ENCODE results near the gene E2F4.
A peak's percentile ranks its signal among the peaks of the same experiment; 100 is the strongest.

Gene E2F4, protein sequence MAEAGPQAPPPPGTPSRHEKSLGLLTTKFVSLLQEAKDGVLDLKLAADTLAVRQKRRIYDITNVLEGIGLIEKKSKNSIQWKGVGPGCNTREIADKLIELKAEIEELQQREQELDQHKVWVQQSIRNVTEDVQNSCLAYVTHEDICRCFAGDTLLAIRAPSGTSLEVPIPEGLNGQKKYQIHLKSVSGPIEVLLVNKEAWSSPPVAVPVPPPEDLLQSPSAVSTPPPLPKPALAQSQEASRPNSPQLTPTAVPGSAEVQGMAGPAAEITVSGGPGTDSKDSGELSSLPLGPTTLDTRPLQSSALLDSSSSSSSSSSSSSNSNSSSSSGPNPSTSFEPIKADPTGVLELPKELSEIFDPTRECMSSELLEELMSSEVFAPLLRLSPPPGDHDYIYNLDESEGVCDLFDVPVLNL

DNA sequence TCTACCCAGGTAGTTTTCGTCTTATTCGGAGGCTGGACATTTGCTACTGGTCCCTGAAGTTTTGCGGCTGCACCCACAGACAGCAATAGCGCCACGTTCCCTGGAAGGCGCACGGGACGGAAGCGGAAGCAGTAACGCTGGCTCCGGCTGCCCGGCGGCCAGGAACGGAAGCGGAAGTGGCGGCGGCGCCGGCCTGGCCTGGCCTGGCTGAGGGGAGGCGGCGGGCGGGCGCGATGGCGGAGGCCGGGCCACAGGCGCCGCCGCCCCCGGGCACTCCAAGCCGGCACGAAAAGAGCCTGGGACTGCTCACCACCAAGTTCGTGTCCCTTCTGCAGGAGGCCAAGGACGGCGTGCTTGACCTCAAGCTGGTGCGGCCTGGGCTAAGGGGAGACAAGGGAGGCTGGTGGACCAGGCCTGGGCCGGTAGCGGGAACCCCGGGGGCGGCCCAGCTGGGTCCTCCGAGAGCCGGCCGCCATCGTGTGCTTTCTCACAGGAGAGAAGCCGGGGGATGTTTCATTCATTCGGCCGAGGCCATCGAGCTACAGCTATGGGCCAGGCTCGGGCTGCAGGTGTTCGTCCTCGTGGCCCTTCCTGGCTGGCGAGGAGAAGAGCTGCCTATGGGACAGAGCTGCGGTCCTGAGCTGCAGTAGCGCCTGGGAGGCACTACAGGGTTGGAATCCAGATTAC, at the start of gene E2F4:
Gene E2F4 (plus strand): TSS at position 161 of the 687 bp plus-strand sequence. CDS start 73 bp downstream, at position 234.
- peak; percentile 70 to 76 for DNase-seq (ENCODE audit: low read depth in 2 of 2)

DNA sequence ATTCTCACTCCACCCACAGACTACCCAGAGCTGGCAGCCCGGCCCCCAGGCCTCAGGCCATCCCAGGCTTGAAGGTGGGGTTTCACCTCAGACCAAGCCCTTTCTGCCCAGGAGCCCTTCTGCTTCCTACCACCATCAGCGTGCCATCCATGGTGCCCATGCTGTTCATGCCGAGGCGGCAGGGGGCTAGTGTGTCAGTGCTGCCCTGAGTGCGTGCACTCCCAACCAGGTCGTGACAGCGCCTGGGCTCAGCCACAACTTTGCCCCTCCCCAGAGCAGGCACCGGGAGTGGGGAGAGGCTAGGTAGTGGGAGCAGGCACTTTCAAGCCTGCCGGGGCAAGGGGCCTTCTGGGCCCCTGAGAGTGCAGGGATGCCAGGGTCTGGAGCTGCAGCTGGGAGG, 49.6 kb upstream of the E2F4 start:
- DNase-seq (ENCODE audit: low read depth in 2 of 2), result no peak

DNA sequence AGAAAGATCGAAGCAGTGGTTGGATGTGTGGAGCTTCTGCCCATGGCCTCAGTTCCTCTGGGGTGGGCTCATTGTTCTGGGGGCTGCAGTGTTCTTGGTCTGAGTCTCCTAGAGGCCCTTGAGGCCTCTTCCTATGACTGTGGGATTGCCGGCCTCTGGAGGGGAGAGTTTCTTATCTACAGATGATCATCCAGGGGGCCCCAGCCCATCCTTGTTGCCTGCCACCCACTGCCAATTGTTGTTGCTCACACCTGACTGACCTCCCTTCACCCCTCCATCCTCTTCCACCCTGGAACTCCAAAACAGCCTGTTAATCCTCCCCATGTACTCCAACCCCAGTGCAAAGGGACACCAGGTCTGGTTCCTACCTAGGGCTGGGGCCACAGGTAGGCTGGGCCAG, 47.0 kb upstream of the E2F4 start:
- no peak for DNase-seq (ENCODE audit: low read depth in 2 of 2)

DNA sequence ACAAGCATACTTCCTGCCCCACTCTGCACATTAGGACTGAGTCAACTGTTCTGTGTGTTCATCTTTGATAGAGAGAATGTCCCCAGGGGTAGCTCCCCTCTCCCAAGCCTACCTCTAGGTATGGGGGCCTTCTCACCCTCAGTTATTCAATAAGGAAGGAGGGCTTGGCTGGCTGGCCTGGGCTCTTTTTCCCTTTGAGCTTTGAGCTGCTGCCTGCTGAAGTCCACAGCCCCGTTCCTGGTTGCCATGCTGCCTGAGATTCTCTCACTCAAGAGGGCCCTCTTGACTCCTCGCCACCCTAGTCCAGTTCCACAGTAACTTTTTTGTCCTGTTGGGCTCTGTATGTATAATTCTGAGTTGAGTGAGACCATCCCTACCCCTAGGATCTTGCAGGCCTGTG, 46.2 kb upstream of the E2F4 start:
- no peak for DNase-seq (ENCODE audit: low read depth in 2 of 2)

DNA sequence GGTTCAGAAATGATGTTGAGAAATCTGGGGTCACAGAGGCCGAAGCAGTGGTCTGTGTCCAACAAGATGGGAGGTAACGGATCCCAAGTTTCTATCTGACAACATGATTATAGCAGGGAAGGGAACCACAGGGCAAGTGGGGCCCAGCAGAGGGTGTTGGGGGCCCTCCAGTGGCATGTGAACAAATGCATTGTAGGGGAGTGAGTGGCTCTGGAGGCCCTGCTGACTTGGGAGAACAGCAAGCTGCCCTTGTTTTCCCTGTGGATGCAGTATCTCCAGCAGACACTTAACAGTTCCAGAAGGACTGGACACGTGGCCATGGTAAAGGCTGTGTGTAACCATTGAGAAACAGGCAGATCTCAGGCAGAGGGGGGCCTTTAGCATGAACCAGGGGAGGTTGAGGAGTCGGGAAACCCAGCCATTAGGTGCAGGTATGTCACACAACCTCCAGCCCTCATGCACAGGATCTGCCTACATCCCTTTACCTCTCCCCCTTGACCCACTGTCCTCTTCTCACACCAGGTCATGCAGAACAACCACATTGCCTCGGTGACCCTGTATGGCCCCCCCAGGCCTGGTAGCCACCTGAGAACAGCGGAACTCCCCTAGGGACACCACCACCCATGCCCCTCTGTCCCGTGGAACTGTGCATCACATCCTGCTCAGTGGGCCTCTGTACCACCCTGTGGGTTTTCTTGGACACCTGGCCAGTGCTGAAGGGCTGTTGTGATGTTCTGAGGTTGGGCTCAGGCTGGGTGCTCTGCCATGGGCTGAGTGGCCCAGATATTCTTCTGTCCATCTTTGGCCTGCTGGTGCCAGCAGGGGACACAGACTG, 45.2 kb upstream of the E2F4 start:
- DNase-seq (ENCODE audit: low read depth in 2 of 2), result no peak

DNA sequence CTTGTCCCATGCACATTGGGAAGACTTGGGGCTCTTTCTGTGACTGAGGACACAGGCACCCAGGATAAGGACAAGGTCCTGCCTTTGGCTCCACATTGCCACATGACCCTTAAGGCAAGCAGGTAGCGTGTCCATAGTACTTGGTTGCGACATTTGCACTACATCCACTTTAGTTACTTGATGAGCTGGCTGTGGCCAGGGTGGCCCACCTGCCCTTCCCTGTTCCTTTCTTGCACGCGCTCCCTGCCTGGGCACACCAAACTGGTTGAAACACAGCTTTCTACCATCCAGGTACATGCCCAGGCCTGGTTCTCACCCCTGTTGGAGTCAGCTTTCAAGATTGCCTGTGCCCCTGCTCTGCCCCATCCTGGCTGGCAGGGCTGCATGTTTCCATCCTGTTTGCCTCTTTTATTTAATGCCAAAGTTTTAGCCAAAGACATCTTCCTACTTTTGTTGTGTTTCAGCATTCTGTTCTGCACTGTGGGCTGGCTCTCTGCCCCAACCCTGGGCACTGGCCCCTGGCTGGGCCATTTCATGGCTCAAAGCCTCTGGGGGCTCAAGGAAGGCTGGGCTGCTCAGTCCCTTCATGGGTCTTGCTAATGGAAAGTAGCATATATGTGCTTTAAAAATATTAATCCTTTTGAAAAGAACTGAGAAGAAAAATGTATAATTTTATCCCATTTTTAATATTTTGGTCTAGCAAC, 44.4 kb upstream of the E2F4 start:
- no peak for DNase-seq (ENCODE audit: low read depth in 2 of 2)

DNA sequence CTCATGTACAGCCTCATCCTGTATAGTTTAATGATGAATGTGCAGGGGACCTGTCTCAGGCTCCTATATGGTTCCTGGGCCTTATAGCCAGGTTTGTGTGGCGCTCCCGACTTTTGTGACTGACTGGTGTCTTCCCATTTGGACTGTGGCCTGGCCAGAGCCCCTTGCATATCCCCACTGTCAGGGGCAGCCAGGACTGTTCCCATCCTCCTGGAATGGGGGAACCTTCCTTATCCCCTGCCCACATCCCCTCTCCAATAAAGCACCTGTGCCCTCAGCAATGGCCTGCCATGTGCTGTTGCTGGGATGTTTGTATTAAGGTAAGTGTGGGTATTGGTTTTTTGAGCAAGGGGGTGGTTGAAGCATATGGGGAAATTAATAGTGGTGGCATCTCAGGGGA, 43.7 kb upstream of the E2F4 start:
- no peak for DNase-seq (ENCODE audit: low read depth in 2 of 2)

DNA sequence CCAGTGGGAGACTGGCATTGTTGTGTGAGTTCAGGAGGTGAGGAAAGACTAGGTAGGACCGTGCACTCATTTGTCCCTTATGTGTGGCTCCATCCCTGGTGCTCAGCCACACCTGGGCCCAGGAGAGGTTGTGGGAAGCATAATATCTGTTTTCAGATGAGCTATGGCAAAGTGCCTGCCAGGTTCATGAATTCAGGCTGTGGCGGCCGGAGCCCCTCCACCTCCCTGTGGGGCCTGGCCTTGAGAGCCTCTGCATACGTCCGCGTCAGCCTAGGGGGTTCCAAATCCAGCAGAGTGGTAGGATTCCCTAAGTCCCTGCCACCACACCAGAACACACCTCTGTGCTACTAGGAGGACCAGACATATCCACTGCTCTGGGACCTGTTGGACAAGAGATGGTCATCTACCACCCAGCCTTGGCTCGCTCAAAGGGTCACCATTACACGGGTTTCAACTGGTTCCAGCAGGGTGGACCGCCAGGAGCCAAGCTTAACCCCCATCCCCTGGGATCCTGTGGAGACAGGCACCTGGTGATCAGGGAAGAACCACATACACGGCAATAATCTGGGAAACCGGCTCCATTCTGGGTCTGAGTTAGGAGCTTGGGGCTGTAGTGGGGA, 43.2 kb upstream of the E2F4 start:
- no peak for DNase-seq (ENCODE audit: low read depth in 2 of 2)

DNA sequence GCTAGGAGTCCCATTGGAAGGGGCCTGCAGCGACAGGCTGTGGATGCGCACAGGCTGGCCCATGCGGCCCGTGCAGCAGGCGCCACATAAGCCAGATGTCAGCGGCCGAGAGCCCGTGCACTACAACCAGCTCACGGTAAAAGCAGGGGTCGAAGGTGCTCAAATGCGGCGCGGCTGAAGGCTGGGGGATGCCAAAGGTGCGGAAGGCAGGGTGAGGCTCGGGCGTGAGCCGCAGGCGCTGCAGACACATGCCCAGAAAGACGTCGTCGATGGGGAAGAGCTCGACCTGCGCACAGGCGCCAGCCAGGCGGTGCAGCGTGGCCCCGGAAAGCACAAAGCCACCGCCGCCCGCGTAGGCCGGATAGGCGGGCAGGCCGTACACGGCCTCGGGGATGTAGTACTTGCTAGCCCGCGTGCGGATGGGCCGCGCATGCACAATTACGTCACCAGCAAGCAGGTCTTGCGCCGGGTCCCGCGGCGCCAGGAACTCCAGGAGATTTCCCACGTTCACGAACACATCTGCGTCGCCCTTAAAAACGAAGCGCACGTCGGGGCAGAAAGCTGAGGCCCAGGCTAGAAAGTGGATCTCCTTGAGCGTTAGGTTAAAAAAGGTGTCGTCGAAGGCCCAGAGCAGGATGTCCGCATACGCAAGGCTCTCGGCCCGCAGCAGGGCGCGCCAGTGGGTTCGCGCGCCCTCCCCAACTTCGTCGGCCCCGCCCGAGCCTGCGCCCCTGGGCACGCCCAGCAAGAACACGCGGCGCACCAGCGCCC, 42.5 kb upstream of the E2F4 start:
- no peak for DNase-seq (ENCODE audit: low read depth in 2 of 2)

DNA sequence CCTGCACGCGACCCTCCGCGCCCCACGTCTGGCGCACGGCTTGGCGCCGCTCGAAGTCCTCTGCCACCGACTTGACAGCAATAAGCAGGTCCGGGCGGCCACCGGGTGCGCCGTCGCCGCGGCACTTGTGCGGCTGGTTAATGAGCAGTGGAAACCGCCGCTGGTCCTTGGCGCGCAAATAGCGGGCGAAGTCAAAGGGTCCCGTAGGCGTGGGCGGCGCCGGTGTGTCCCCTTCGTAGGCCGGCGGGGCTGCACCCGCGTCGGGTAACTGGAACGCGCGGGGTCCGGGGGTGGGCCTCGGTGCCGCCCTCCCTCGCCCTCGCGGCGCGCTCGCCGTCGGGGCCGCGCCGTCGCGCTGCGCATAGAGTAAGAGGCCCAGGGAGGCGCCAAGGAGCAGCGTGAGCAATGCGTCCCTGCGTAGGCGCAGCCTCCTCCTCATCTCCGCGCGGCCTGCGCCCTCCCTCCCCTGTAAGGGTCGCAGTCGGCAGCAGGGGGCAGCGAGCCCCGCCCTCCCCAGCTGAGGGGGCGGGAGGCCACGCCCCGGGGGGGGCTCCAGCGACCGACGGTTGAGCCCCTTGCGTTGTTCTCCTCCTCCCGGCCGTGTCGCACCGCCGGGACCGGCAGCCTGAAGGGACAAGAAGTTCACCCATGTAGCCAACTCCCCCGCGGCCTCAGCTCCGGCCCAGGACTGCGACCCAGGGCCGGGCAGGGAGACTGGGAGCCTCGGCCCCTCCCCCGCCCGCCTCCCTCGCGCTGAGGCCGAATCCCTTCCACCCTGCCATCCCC, 41.7 kb upstream of the E2F4 start:
- no peak for DNase-seq (ENCODE audit: low read depth in 2 of 2)

DNA sequence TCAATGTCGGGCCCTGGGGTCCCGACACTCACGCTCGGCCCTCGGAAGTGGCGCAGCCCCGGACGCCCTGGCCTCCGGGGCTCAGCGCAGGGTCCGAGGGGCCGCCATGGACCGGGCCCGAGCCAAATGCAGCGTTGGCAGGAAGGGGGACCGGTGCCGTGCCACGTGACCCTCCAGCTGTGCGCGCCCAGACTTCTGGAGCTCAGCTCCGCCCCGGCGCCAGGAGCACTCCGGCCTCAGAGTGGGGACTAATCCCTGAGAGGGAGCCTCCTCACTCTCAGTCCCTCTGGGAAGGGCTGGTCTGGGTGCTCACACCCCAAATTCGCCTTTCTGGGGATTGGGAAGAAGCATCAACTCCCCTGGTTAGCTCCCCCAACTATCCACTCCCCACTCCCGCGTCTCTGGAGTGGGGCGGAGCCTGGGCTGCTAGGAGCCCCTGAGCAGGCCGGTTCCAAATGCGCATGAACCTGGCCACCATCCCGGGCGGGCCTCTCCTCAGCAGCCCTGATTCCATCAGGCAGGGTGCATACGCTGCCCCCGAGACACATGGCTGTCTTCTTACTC, 41.0 kb upstream of the E2F4 start, which contains the start of gene B3GNT9:
Gene B3GNT9 (minus strand): TSS at position 166 of the 564 bp plus-strand sequence. CDS start 513 bp downstream, outside the sequence.
- no peak for DNase-seq (ENCODE audit: low read depth in 2 of 2)

DNA sequence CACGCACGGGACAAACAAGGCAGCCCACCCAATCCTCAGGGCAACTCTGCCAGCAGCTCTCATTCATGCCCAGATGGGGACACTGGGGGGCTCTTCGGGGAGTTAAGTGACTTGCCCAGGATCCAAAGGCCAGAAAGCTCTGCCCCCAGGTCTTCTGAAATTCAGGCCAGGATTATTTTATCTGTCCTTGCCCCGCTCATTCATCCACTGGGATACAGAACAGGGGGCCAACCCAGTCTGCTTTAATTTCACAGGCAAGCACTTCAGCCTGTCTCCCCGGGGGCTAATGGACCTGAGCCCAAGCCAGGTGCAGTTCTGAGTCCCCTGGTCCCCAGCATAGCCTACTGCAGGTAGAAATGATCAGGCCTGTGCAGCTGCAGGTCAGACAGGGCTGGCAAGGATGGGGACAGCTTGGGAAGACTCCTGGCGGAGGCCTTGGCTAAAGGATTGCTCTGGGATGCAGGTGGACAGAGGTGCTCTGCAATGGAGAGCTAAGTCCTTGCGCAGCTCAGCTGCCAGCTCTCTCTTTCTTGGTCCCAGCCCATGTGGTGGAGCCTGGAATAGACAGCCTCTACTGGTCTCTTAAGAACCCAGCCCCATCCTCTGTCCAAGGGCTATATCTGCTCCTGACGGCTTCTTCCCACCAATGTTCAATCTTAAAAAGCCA, 40.4 kb upstream of the E2F4 start:
- no peak for DNase-seq (ENCODE audit: low read depth in 2 of 2)

DNA sequence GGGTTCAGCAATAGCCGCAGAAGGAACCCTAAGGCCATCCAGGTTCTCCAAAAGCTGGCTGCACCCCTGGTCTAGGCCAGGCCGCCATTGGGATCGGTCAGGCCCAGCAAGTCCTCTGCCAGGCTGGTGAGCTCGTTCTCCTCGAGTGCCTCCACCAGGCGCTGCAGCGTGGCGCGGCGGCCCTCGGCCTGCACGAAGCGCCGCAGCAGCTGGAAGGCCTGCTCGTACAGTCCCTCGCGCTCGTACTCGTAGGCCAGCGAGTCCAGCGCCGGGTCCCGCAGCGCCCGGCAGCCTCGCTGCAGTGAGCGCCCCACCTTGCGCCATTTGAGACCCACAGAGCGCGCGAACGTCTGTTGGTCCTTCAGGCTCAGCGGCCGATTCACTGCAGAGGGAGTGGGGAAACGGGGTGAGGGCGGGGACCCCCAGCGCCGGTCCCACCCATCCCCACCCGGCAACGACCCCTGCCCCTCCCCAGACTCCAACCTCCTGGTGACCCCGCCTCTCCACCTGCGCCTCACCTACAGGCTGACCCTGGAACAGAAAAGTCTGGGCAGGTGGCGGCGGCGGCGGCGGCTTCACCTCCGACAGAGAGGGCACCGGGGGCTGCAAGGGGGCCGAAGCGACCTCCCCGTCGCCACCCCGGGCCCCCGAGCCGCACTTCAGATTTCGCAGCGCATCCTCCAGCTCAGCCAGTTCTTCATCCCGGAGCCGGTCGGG, 37.2 kb upstream of the E2F4 start:
- no peak for DNase-seq (ENCODE audit: low read depth in 2 of 2)

DNA sequence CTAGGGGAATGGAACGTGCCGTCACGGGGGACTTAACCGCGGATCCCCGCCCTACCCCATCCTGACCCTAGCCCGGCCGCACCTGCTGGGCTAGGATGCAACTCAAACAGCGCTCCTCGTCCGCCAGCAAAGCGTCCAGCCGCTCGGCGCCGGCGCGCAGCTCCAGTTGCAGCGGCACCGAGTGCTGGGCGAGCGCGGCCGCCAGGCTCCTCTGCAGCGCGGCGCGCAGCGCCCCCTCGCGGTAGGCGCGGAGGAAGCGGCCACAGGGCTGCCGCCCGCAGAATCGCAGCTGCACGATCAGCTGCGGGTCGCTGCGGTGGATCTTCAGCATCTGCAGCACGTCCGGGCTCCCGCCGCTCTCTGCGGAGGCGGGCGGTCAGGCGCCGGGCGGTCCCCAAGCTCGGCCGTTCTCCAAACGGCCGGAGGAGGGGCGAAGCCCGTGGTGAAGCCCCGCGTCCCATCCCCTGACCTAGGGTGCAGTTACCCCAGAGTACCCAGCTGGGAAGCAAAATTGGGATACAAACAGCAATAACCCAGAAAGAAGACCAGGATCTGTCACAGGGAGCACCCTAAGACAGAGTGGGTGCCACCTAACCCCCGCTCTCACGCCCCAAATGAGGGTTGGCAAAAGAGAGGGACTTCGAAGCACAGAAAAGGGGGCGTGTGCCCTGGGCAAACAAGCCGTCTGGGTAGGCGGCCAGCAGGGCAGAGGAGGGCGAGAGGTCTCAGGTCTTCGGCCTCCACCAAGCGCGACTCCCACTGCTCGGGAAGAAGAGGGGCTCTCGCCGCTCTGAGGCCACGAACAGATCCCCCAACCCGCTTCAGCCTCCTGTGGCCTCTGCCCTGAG, 36.4 kb upstream of the E2F4 start:
- no peak for DNase-seq (ENCODE audit: low read depth in 2 of 2)

DNA sequence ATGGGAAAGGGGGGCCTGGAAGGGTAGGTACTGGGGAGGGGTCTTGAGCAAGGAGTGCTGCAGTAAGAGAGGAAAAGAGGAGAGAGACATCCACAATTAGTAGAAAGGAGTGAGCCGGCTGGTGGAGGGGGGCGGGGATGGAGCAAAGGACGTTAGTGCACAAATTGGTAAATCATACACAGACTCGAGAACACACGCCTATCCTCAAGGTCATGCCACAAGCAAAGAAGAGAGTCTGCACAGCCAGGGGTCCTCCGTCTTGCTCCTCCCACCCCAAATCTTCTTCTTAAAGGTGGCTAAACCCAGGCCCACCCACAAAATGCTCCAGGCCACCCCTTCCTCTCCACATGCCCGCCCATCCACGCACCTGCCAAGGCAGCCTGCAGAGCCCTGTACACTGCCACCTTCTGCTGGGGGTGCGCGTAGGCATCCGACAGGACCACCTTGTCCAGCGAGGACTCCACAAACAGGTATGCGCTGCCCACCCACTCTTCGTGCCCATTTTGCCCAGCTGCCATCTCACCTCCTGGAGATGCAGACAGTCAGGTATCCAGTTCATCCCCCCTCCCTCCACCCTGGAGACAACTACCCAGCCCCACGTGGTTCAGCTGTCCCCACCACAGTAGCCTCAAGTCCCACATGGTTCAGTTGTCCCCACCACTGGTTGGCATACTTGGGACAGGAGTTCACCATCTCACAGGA, 35.7 kb upstream of the E2F4 start:
- no peak for DNase-seq (ENCODE audit: low read depth in 2 of 2)

DNA sequence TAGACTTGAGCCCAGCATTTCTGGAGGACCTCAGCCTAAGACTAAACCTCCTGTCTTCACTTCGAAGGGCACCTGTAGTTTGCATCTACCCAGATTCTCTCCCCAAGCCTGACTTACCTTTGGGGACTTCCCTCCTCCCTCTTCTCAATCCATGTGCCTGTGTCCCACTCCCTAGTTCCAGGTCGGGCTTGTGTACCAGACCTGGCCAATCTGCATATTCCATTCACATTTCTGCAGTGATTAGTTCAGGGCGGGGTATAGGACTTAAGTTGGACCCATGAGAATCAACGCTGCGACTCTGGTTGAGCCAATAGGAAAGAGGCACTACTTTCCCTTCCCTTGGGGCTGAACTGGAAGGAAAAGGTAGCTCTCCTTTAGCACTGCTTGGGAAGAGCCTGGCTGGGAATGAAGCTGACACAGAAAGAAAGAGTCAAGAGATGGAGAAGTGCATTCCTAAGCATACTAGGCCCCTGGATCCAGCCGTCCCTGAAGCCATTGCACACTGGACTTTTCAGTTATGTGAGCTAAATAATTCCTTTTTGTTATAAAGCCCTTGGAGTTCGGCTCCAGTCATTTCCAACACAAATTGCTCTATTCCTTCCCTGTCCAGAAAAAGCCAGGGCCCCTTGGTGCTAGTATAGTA, 34.7 kb upstream of the E2F4 start:
- DNase-seq (ENCODE audit: low read depth in 2 of 2), result no peak

Data from fibroblast of skin of left quadriceps (primary cell).